HCT116 (cell line): ENCODE measurements around the gene ANAPC2. TPM values are rescaled to one million over a fixed set of nuclear protein-coding genes. Genes with fewer than 3 reads are reported as not detected.
A peak's percentile ranks its signal among the peaks of the same experiment; 100 is the strongest.

Experiments used
- ATAC-seq: fragments of 200-7000 bp; cut with Tn5 transposase; 2 replicates; pipeline ENCODE4 v1.9.1; 2020; ENCODE audit warnings: mild to moderate bottlenecking, moderate library complexity
- BruUV-seq: library from RNA; stranded (reverse); fragments of 400-500 nt; replicated peaks from 2 replicates; lab custom pipeline; 2021; lab: Mats Ljungman, UMichigan
- CTCF ChIA-PET: fragments of 300-600 bp; sonication (Branson Sonifier 250); formaldehyde crosslinking; loops from one replicate; lab custom pipeline; 2021; ENCODE audit warnings: antibody characterized with exemption; lab: Charles Lee
- POLR2A ChIA-PET: fragments of 300-600, 350-600 bp; sonication (Branson Sonifier 250); formaldehyde crosslinking; loops from one replicate; lab custom pipeline; 2021; ENCODE audit warnings: antibody characterized with exemption; lab: Charles Lee
- RAD21 ChIA-PET, 2 experiments: fragments of 300-600 bp; sonication (Branson Sonifier 250); formaldehyde crosslinking; loops; one replicate each; lab custom pipeline; 2023; ENCODE audit warnings: low total read pairs in 2 of 2; ENCODE audit not compliant: uncharacterized antibody in 2 of 2, unreplicated experiment in 2 of 2, low non-redundant PET in 1 of 2; lab: Charles Lee
- DNase-seq: peaks from one replicate; pipeline ENCODE4 v3.0.0-alpha.2; 2010; ENCODE audit warnings: low read depth, low spot score
- H2AFZ ChIP-seq: fragments of 200-600 bp; shearing (Covaris generic), sonication (generic); 2 replicates; pipeline ENCODE4 v1.6.1; 2017; ENCODE audit warnings: low read depth, mixed run types, mixed read lengths, antibody characterized with exemption, low read length; ENCODE audit not compliant: poor library complexity, severe bottlenecking
- H3K27ac ChIP-seq: 2 replicates; pipeline ENCODE4 v1.5.1; 2012; ENCODE audit warnings: low read depth, low read length
- H3K27me3 ChIP-seq: fragments of 200-600 bp; sonication (generic); 2 replicates; pipeline ENCODE4 v1.6.1; 2016; ENCODE audit warnings: mixed run types, low read length, mixed read lengths; ENCODE audit not compliant: insufficient read depth
- H3K36me3 ChIP-seq, 2 experiments: fragments of 200-500 bp in 1 of 2; fragments of 200-600 bp in 1 of 2; sonication (Bioruptor generic) in 1 of 2; sonication (generic) in 1 of 2; 2 replicates each; pipeline versions ENCODE4 v1.5.1 to v1.6.1; 2014 to 2016; ENCODE audit warnings: low read length in 2 of 2, inconsistent platforms in 1 of 2, mixed read lengths in 1 of 2, mixed run types in 1 of 2; ENCODE audit not compliant: insufficient read depth in 2 of 2, control insufficient read depth in 1 of 2
- H3K4me1 ChIP-seq, 2 experiments: fragments of 200-600 bp in 1 of 2; sonication (generic) in 1 of 2; 2 replicates each; pipeline versions ENCODE4 v1.5.1 to v1.6.1; 2012 to 2017; ENCODE audit warnings: low read length in 2 of 2, inconsistent platforms in 1 of 2, mild to moderate bottlenecking in 1 of 2, mixed read lengths in 1 of 2, mixed run types in 1 of 2, moderate library complexity in 1 of 2; ENCODE audit not compliant: insufficient read depth in 2 of 2, control insufficient read depth in 1 of 2
- H3K4me2 ChIP-seq: fragments of 200-600 bp; sonication (generic); 2 replicates; pipeline ENCODE4 v1.6.1; 2017; ENCODE audit warnings: mixed run types, low read length, mixed read lengths
- H3K4me3 ChIP-seq, 2 experiments: fragments of 200-600 bp in 1 of 2; sonication (generic) in 1 of 2; replicated peaks in 1 of 2; 2 replicates each; pipeline ENCODE4 v1.5.1; 2011 to 2016; ENCODE audit warnings: low read length in 2 of 2, control low read depth in 1 of 2, low read depth in 1 of 2, mild to moderate bottlenecking in 1 of 2, mixed read lengths in 1 of 2, mixed run types in 1 of 2
- H3K79me2 ChIP-seq: fragments of 200-600 bp; sonication (generic); 2 replicates; pipeline ENCODE4 v1.6.1; 2017; ENCODE audit warnings: mild to moderate bottlenecking, mixed run types, low read length, moderate library complexity, mixed read lengths; ENCODE audit not compliant: insufficient read depth
- H3K9ac ChIP-seq: fragments of 200-600 bp; sonication (generic); 2 replicates; pipeline ENCODE4 v1.6.1; 2016; ENCODE audit warnings: low read length, mixed read lengths
- H3K9me2 ChIP-seq: fragments of 200-600 bp; sonication (generic), shearing (Covaris generic); 2 replicates; pipeline ENCODE4 v1.6.1; 2017; ENCODE audit warnings: mixed run types, mild to moderate bottlenecking, moderate library complexity; ENCODE audit not compliant: insufficient read depth
- H3K9me3 ChIP-seq, 2 experiments: fragments of 200-500 bp in 1 of 2; fragments of 200-600 bp in 1 of 2; sonication (Bioruptor generic) in 1 of 2; sonication (generic) in 1 of 2; 2 replicates each; pipeline ENCODE4 v1.6.1; 2014 to 2017; ENCODE audit warnings: low read length in 2 of 2, mixed read lengths in 2 of 2, inconsistent platforms in 1 of 2, low read depth in 1 of 2, mild to moderate bottlenecking in 1 of 2, mixed run types in 1 of 2, moderate library complexity in 1 of 2; ENCODE audit not compliant: control insufficient read depth in 1 of 2, insufficient read depth in 1 of 2
- H4K20me1 ChIP-seq: fragments of 200-600 bp; sonication (generic), shearing (Covaris generic); 2 replicates; pipeline ENCODE4 v1.6.1; 2017; ENCODE audit warnings: mixed run types, mild to moderate bottlenecking, moderate library complexity; ENCODE audit not compliant: insufficient read depth
- CEBPB ChIP-seq: IDR thresholded peaks from 2 replicates; pipeline ENCODE4 v1.6.1; 2012; ENCODE audit warnings: low read depth
- EGR1 ChIP-seq: IDR thresholded peaks from 2 replicates; pipeline ENCODE4 v1.6.1; 2012; ENCODE audit warnings: low read depth
- EZH2phosphoT487 ChIP-seq: fragments of 200-600 bp; IDR thresholded peaks from 2 replicates; pipeline ENCODE4 v1.6.1; 2018; ENCODE audit warnings: antibody characterized with exemption, borderline replicate concordance
- TCF7L2 ChIP-seq: IDR thresholded peaks from 2 replicates; pipeline ENCODE4 v1.7.0; 2011; ENCODE audit warnings: borderline replicate concordance, inconsistent platforms; ENCODE audit not compliant: insufficient read depth, insufficient read length; ENCODE audit errors: extremely low read depth
- ZBTB33 ChIP-seq: IDR thresholded peaks from 2 replicates; pipeline ENCODE4 v1.6.1; 2011; ENCODE audit warnings: mild to moderate bottlenecking, low read length, moderate library complexity; ENCODE audit not compliant: insufficient replicate concordance; ENCODE audit errors: extremely low read depth
- intact Hi-C: fragments of 100-400 bp; cut with micrococcal nuclease; formaldehyde crosslinking; loops from 2 replicates; pipeline ENCODE4 v1.10.0; 2022
- total RNA-seq: library from RNA; stranded (reverse); gene quantifications from one replicate; pipeline ENCODE4 v1.2.1, GENCODE V29; 2021; ENCODE audit not compliant: unreplicated experiment

The ANAPC2 gene
- total RNA-seq, 1 experiment from 2014 or later: 75.5 TPM

GRCh38 chr9:137216188-137216965 lies 28.0 kb upstream of the ANAPC2 start:
- ChIA-PET RAD21 (no interaction called here), POLR2A (interaction anchor here (0.7 to 1.8 kb wide), 2 partner anchors 10 to 53 kb away, joined by 5 to 6 read pairs; no protein-coding TSS in a partner anchor)
- no peaks in the 10 kb centered on the region for H3K9me2 ChIP-seq
- H3K27me3 ChIP-seq: no peaks in the 10 kb centered on the region
- peak overlapping the region; percentile 94 for H3K27ac ChIP-seq
- ATAC-seq (no peak), DNase-seq (no peak)
- no TSS peak for BruUV-seq
- H3K4me2 ChIP-seq: peak overlapping the region; percentile 77
- H3K36me3 ChIP-seq: no peaks in the 10 kb centered on the region
- H3K79me2 ChIP-seq: no peaks in the 10 kb centered on the region
- H3K9me3 ChIP-seq: no peaks in the 10 kb centered on the region
- H3K4me3 ChIP-seq: peak overlapping the region in 1 of 2 experiments; percentile 45; a peak in 2 of 4 replicates
- intact Hi-C loops: no loop called here
- no peak for TF ChIP-seq CEBPB
- no peak for TF ChIP-seq TCF7L2
- TF ChIP-seq EZH2phosphoT487: no peak
- no peak for TF ChIP-seq ZBTB33
- no peak for TF ChIP-seq EGR1
- TF ChIP-seq, all 23 proteins: peak for 0
- peaks cover 28 to 53% of the 10 kb centered on the region in 2 experiments for H3K4me1 ChIP-seq
- H2AFZ ChIP-seq: no peak overlapping the region
- CTCF ChIA-PET: interaction anchor here (0.7 to 1.7 kb wide), 3 partner anchors 11 to 20 kb away, joined by 3 to 8 read pairs (median 3); partner anchors contain the start of gene RNF224
- peak overlapping the region; percentile 52; the same call in 1 of the 2 replicates for H3K9ac ChIP-seq
- H4K20me1 ChIP-seq: no peaks in the 10 kb centered on the region
